Neutrophil (primary cell): ENCODE measurements around the gene STOML1.

ENCODE experiments used
- H3K27ac ChIP-seq: fragments of 200-600 bp; sonication (generic); 2 replicates; pipeline ENCODE4 v1.5.1; 2016; ENCODE audit warnings: mild to moderate bottlenecking, moderate library complexity
- H3K27me3 ChIP-seq: fragments of 200-600 bp; sonication (generic); 2 replicates; pipeline ENCODE4 v1.6.0; 2016; ENCODE audit warnings: mild to moderate bottlenecking
- H3K36me3 ChIP-seq: fragments of 200-600 bp; sonication (generic); 2 replicates; pipeline ENCODE4 v1.5.1; 2017
- H3K4me1 ChIP-seq, 2 experiments: fragments of 200-600 bp in 1 of 2; sonication (generic) in 1 of 2; 1 replicate in 1 of 2; 2 replicates in 1 of 2; pipeline versions ENCODE4 v1.5.1 to v1.6.1; 2013 to 2016; ENCODE audit warnings: low read depth in 1 of 2, low read length in 1 of 2, mild to moderate bottlenecking in 1 of 2, moderate library complexity in 1 of 2; ENCODE audit not compliant: control insufficient read depth in 1 of 2, insufficient read depth in 1 of 2
- H3K4me3 ChIP-seq, 2 experiments: fragments of 200-600 bp in 1 of 2; sonication (generic) in 1 of 2; 1 replicate in 1 of 2; 2 replicates in 1 of 2; pipeline ENCODE4 v1.5.1; 2013 to 2016; ENCODE audit warnings: low read depth in 1 of 2, low read length in 1 of 2, mild to moderate bottlenecking in 1 of 2, moderate library complexity in 1 of 2
- H3K9me3 ChIP-seq: fragments of 200-600 bp; sonication (generic); 2 replicates; pipeline ENCODE4 v1.5.1; 2016
- CTCF ChIP-seq: fragments of 200-600 bp; sonication (generic); IDR thresholded peaks from 2 replicates; pipeline ENCODE4 v1.5.1; 2016; ENCODE audit warnings: antibody characterized with exemption

STOML1 gene

GRCh38 chr15:73987681-73988444 lies 4.2 kb downstream of the STOML1 start:
- Histone ChIP-seq H3K9me3 (no peaks in the 10 kb centered on the region), H3K4me3 (no peak overlapping the region), H3K27me3 (no peaks in the 10 kb centered on the region), H3K4me1 (peaks cover 29 to 36% of the 10 kb centered on the region in 2 experiments), H3K27ac (no peak overlapping the region), H3K36me3 (no peaks in the 10 kb centered on the region)
- no peak for TF ChIP-seq CTCF

DNA sequence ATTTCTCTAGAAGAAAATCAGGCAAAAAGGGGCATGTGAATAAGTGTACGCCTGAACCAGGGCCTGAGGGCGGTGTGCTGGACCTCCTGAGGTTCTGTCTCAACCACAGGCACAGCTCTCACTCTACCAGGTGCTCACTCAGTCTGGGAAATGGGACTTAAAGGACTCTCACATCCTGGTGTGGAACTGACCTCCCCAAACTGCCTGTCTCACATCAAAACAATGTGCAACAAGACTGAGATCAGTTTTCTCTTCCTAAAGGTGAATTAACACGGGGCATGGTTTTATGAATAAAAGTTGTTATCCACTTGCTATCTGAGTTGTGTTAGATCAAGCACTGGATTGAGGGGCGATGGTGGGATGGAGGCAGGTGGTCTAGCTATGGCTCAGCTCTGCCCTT lies 4.8 kb downstream of the STOML1 start:
- no peak overlapping the region for H3K27ac ChIP-seq
- no peak overlapping the region for H3K4me3 ChIP-seq
- no peaks in the 10 kb centered on the region for H3K27me3 ChIP-seq
- TF ChIP-seq CTCF, result no peak
- no peaks in the 10 kb centered on the region for H3K9me3 ChIP-seq
- peaks cover 29 to 36% of the 10 kb centered on the region in 2 experiments for H3K4me1 ChIP-seq
- no peaks in the 10 kb centered on the region for H3K36me3 ChIP-seq

DNA sequence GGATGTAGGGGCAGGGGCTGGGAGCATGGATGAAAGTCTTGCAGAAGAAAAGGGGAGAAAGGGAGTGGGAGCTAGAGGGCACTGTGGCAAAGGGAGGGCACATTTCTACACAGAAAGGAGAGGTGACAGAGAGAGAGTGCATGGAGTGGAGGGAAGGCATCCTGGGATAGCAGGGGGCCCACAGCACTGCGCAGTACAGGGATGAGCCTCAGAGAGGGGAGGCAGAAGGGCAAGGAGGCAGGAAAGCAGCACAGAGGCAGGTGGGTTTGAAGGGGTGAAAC lies 5.4 kb downstream of the STOML1 start:
- H3K27ac ChIP-seq, result no peak overlapping the region
- no peak for TF ChIP-seq CTCF

GRCh38 chr15:73986055-73986775 lies 5.9 kb downstream of the STOML1 start:
- Histone ChIP-seq H3K27me3 (no peaks in the 10 kb centered on the region), H3K4me3 (no peak overlapping the region), H3K9me3 (no peaks in the 10 kb centered on the region), H3K27ac (no peak overlapping the region), H3K4me1 (peaks cover 31 to 37% of the 10 kb centered on the region in 2 experiments), H3K36me3 (no peaks in the 10 kb centered on the region)
- no peak for TF ChIP-seq CTCF

More for the DNA sequence above, 5.4 kb downstream of the STOML1 start:
- no peaks in the 10 kb centered on the region for H3K36me3 ChIP-seq
- H3K27me3 ChIP-seq, result no peaks in the 10 kb centered on the region
- no peak overlapping the region for H3K4me3 ChIP-seq
- no peaks in the 10 kb centered on the region for H3K9me3 ChIP-seq
- H3K4me1 ChIP-seq, result peaks cover 31 to 37% of the 10 kb centered on the region in 2 experiments

GRCh38 chr15:73985101-73985873 lies 6.8 kb downstream of the STOML1 start:
- Histone ChIP-seq H3K4me1 (peaks cover 29 to 43% of the 10 kb centered on the region in 2 experiments), H3K27me3 (no peaks in the 10 kb centered on the region), H3K36me3 (no peaks in the 10 kb centered on the region), H3K27ac (no peak overlapping the region), H3K9me3 (no peaks in the 10 kb centered on the region), H3K4me3 (no peak overlapping the region)
- TF ChIP-seq CTCF, result no peak
